Skin epidermis (tissue), 12 donors: Measurements from ENCODE around the gene NPIPB2.
"Not testable (repeated sequence)": the region's sequence is repeated elsewhere in the genome, so short reads cannot be mapped to it uniquely, and the experiment has no call there.

Experiments
- H3K27ac ChIP-seq, 21 experiments: fragments of 200-600 bp; sonication (generic) in 11 of 21; one replicate each; pipeline ENCODE4 v1.5.0; 2020; ENCODE audit warnings: mild to moderate bottlenecking in 3 of 21, inconsistent platforms in 2 of 21, moderate library complexity in 2 of 21
- H3K4me3 ChIP-seq, 7 experiments: fragments of 200-600 bp; sonication (generic) in 2 of 7; one replicate each; pipeline ENCODE4 v1.5.0; 2020; ENCODE audit warnings: inconsistent platforms in 2 of 7, mild to moderate bottlenecking in 2 of 7, moderate library complexity in 1 of 7

NPIPB2 gene

DNA sequence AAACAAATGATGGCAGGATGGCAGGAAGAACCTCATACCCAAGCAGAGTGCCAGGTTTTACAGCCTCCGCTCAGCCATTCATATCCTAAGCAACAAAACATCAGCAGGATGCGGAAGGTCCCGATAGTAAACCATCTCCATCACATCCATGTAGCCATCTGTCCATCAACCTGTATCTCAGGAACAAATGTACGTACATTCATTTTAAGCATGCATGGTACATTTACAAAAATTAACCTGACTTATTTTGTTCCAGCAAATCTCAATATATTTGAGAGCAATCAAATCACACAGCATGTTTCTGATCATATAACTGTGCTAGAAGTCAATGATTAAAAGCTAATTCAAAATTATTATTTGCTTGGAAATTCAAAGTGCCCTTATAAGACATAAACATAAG lies at the start of gene NPIPB2:
Gene NPIPB2 (minus strand): TSS at position 101 of the 400 bp plus-strand sequence. CDS start 0 bp downstream, at position 101.
- H3K27ac ChIP-seq, H3K4me3 ChIP-seq: not testable (repeated sequence)

DNA sequence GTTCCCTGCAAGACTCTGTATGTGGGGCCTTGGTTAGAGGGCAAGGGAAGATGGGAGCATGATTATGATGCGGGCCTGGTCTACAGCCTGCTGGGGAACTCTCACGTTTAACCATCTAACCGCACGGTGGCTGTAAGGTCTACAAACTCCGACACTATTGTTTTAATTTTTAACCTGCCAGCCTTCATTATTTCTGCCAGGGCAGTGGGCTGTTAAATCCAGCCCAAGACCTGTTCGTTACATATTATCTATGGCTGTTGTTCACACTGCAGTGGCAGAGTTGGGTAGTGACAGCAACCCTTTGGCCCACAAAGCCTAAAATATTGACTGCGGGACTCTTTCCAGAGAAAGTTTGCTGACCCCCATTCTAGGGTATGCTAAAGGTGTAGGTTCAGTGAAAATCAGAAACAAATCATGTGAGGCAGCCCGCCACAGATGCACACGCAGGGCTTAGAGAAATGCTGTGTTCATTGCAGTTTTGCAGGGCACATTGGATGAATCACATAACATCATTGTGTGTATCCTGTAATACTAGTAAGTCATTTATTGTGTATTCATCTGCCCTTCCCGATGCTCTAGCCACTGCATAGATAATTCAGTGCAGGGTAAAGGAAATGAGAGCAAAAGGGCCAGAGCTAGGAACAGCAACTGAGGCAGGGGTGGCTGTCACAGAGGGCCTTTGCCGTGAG lies 49.0 kb upstream of the NPIPB2 start:
- Histone ChIP-seq H3K4me3 (no peak overlapping the region), H3K27ac (no peak overlapping the region)

DNA sequence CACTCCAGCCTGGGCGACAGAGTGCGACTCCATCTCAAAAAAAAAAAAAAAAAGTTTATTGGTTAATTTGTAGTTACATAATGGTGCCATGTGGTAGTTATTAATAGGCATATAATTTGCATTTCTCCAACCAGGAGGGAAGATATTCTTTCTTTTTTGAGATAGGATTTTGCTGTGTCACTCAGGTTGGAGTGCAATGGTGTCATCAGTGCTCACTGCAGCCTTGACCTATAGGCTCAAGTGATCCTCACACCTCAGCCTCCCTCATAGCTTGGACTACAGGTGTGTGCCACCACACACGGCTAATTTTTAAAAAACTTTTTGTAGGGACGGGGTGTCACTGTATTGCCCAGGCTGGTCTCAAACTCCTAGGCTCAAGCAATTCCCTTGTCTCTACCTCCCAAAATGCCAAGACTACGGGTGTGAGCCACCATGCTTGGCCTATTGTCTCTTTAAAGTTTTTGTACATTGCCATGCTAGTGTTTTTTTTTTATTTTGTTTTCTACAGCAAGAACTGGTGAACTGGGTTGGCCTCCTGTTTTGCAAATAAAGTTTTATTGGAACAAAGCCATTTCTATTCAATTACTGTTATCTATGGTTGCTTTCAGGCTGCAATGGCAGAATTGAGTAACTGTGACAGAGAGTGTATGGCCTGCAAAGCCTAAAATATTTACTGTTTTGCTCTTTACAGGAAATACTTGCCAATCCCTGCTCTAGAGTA lies 46.6 kb upstream of the NPIPB2 start:
- Histone ChIP-seq H3K4me3 (no peak overlapping the region), H3K27ac (no peak overlapping the region)

DNA sequence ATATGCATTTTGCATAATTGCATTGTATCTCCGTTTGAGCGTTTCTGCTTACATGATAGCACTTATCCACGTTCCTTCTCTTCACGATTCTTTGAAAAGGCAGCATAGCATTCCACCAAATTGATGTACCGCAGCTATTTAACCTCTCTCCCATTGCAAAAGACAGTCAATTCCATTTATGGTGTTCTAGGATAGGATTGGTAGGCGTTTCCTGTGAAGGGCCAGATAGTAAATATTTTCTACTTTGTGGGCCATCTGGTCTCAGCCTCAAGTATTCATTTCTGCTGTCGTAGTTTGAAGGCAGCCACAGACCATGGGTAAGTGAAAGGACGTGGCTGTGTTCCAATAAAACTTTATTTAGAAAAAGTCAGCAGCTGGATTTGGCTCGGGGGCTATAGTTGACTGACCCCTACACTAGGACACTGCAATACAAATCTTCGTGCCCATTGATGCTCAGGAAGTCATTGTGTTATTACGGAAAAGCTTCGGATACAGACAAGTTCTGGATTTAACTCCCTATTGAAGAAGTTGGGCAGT lies 44.7 kb upstream of the NPIPB2 start:
- Histone ChIP-seq H3K27ac (no peak overlapping the region), H3K4me3 (no peak overlapping the region)

DNA sequence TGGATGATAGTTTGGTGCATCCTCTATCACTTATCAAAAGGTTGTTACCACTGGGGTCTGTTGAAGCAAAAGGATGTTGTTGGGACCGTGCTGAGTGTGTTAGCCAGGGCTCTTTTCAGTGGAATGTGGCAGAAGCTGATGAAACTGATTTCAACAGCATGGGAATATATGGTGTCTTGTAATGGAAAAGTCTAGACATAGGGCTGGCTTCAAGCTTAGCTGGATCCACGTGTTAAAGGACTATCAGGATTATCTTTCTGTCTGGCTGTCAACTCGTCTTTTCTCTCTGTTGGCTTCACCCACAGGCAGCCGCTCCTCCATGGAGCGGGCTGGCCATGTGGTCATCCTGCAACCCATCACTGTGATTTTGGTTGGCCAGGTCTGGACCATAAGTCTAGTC lies 43.4 kb upstream of the NPIPB2 start:
- no peak overlapping the region for H3K4me3 ChIP-seq
- no peak overlapping the region for H3K27ac ChIP-seq

DNA sequence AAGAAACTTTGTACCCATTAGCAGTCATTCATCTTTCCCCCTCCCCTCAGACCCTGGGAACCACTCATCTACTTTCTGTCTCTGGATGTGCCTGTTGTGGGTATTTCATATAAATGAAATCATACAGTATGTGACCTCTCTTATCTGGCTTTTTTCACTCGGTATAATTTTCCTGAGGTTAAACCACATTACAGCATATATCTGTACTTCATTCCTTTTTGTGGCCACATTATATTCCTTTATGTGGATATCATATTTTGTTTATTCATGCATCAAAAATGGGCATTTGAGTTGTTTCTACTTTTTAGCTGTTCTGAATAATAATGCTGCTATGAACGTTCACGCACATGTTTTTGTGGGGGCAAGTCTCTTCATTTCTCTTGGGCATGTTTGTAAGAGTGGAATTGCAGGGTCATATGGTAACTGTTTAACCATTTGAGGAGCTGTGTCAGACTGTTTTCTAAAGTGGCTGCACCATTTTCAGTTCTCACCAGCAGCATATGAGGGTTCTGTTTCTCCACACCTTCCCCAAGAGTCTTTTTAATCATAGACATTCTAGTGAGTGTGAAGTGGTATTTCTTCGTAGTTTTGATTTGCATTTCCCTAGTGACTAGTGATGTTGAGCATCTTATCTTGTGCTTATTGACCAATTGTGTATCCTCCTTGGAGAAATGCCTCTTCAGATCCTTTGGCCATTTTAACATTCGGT lies 38.4 kb upstream of the NPIPB2 start:
- no peak overlapping the region for H3K4me3 ChIP-seq
- H3K27ac ChIP-seq, result no peak overlapping the region

DNA sequence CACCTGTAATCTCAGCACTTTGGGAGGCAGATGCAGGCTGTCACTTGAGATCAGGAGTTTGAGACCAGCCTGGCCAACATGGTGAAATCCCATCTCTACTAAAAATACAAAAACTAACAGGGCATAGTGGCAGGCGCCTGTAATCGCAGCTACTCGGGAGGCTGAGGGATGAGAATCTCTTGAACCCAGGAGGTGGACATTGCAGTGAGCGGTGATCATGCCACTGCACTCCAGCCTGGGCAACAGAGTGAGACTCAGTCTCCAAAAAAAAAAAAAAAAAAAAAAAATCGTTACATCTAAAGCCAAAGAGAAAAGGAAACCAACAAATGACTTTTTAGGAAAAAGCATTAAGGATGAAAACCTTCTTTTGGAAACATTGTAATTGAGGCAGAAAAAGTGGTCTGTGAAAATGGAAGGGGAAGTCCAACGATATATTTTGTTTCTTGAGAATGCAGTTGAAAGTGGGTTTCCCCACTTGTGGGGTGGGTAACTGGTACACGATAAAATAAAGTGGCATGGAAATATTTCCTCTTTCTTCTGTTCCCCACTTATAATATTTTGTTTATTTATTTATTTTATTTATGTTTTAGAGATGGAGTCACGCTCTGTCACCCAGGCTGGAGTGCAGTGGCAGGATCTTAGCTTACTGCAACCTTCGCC lies 37.3 kb upstream of the NPIPB2 start:
- H3K27ac ChIP-seq, result peak overlapping the region in 1 of 21 experiments; percentile 97
- H3K4me3 ChIP-seq, result no peak overlapping the region

DNA sequence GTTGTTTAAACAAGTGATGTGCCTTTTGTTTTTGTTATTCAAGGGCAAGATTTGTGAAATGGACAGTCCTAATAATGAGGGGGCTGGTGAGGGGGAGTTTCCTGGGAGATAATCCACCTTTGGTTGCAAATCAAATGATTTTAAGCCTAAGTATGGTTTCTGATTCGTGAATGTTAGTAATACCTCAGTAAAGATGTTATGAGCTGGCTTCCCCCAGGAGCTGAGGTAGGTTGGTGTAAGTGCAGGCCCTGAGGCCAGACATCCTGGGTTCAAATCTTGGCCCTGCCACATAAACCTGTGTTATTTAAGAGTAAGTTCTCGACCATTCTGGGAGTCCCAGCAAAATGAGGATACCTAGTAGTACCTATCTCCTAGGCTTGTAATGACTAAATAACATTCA lies 36.2 kb upstream of the NPIPB2 start:
- peak overlapping the region in 12 of 21 experiments; percentile 18 to 97 (median 93) for H3K27ac ChIP-seq
- no peak overlapping the region for H3K4me3 ChIP-seq

DNA sequence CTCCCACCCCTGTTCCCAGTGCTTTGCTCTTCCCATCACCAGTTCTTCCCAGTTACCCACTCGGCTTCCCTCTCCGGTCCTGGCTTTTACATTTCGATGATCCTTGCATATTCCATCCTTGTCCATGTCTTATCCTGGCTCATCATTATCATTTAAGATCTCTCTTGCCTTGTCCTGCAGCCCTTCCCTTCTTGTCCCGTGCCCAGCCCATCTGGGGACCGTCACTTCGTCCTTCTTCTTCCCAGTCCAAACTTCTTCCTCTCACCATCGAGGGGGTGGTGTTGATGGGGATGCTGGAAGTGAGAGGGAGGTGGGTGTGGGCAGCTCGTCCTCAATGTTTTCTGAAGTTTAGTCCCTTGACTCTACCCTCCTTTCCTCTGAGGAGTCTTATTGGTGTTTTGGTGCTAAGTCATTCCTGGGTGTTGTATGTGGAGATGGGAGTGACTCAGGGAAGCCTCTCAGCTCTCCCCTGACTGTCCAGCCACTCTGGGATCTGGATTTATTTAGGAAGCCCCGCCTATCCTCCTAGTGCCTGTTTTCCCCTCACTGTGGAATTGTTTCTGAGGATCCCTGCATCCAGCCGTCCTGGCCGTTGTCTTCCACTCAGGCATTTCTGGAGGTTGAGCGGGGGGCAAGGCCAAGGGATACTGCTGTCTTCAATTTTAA lies 35.7 kb upstream of the NPIPB2 start:
- Histone ChIP-seq H3K27ac (peak overlapping the region in 20 of 21 experiments; percentile 67 to 97 (median 93)), H3K4me3 (peak overlapping the region; percentile 63 to 99 (median 87))

DNA sequence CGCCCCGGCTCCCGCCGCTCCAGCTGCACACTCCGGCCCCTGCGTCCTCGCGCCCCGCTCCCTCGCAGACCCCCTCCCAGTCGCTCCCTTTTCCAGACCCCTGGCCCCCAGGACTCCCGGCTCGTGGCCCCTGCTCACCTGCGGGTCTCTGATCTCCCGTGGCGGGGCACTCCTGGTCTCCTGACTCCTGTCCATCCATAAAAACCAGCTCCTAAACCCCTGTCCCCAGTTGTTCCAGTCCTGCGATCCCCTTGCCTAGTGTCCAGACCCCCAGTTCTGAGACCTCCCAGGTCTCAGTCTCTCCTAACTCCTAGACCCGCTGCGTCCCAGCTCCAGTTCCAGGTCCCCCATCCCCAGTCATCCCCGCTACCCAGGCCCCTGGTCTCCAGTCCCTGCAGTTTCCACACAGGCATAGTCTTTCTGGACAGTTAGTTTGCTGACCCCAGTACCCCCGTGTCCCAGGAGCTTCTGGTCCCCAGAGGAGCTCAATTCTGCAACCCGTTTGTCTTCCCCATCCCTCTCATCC lies 35.1 kb upstream of the NPIPB2 start:
- peak overlapping the region; percentile 63 to 97 (median 93) for H3K27ac ChIP-seq

DNA sequence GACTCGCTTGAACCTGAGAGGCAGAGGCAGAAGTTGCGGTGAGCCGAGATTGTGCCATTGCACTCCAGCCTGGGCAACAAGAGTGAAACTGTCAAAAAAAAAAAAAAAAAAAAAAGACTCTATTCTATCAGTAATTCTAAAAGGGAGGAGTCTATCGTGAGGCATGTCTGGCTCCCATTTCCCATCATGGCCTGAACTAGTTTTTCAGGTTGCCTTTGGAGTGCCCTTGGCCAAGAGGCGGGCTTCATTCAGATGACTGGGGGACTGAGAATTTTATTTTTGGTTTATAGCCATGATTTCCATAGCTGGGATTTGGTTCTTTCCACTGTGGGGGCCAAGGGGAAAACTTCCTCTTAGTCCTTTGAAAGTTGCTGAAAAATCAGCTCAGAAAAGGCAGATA lies 31.2 kb upstream of the NPIPB2 start:
- H3K27ac ChIP-seq, result peak overlapping the region in 9 of 21 experiments; percentile 13 to 61 (median 43)
- H3K4me3 ChIP-seq, result no peak overlapping the region

More for the DNA sequence above, 35.1 kb upstream of the NPIPB2 start:
- peak overlapping the region; percentile 63 to 99 (median 87) for H3K4me3 ChIP-seq

DNA sequence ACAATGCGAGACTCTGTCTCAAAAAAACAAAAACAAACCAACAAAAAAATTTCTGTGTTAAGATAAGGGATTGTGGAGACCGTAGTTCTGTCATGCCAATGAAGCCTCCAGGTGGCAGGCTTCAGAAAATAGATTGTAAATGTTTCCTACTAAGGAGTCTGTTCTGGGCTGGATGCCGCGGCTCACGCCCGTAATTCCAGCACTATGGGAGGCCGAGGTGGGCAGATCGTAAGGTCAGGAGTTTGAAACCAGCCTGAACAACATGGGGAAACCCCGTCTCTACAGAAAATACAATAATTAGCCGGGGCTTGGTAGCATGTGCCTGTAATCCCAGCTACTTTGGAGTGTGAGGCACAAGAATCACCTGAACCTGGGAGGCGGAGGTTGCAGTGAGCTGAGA lies 30.3 kb upstream of the NPIPB2 start:
- H3K4me3 ChIP-seq, result no peak overlapping the region
- H3K27ac ChIP-seq, result no peak overlapping the region

DNA sequence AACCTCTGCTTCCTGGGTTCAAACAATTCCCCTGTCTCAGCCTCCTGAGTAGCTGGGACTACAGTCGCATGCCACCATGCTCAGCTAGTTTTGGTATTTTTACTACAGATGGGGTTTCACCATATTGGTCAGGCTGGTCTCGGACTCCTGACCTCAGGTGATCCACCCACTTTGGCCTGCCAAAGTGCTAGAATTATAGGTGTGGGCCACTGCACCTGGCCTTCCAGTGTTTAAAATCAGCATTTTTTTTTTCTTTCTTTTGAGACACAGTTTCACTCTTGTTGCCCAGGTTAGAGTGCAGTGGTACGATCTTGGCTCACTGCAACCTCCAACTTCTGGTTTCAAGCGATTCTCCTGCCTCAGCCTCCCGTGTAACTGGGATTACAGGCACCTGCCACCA lies 28.4 kb upstream of the NPIPB2 start:
- H3K27ac ChIP-seq, H3K4me3 ChIP-seq: not testable (repeated sequence)

DNA sequence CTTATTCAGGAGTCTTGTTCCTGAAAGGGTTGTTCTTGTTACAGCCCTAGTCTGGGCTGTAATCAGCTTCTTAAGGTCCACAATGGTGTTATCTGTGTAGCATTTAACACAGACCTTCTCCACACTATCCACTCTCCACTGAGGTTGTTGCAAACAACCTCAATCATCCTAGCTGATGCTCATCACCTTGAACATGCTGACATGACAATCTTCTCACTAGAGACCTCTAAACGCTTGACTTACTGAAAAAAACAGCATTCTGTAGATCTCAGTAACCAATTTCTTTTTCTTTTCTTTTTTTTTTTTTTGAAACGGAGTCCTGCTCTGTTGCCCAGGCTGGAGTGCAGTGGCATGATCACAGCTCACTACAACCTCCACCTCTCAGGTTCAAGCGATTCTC lies 26.7 kb upstream of the NPIPB2 start:
- Histone ChIP-seq H3K4me3 (no peak overlapping the region), H3K27ac (no peak overlapping the region)

DNA sequence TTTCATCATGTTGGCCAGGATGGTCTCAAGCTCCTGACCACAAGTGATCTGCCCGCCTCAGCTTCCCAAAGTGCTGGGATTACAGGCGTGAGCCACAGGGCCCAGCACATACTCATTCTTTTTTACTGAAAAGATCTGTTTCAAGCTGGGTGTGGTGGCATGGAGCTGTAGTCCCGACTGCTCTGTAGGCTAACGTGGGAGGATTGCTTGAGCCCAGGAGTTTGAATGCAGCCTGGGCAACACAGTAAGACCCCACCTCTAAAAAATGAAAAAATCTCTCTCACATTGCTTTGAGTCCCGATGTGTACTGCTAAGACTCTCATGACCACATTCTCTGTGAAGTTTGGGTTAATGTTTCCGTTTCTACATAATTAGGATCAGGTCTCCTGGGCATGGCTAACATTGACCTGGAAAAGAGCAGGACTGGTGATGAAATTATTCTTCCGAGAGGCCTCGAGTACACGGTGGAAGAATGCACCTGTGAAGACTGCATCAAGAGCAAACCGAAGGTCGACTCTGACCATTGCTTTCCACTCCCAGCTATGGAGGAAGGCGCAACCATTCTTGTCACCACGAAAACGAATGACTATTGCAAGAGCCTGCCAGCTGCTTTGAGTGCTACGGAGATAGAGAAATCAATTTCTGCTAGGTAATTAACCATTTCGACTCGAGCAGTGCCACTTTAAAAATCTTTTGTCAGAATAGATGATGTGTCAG lies 25.5 kb upstream of the NPIPB2 start:
- no peak overlapping the region for H3K4me3 ChIP-seq
- no peak overlapping the region for H3K27ac ChIP-seq

DNA sequence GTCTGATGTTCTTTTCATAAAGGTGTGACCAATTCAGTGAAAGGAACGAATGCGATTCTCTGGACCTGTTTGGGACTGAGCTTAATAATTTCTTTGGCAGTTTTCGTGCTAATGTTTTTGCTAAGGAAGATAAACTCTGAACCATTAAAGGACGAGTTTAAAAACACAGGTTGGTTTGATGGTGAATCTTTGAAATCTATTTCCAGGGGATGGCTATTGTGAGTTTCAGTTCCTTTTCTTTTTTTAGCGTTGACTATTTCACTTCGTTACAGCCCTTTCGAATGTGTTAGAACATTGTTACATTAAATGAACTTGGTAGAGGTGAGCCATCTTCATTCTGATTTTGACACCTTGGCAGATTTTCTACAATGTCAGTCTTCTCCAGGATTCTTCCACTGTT lies 24.3 kb upstream of the NPIPB2 start:
- Histone ChIP-seq H3K4me3 (peak overlapping the region in 1 of 7 experiments; percentile 19), H3K27ac (peak overlapping the region in 1 of 21 experiments; percentile 26)

DNA sequence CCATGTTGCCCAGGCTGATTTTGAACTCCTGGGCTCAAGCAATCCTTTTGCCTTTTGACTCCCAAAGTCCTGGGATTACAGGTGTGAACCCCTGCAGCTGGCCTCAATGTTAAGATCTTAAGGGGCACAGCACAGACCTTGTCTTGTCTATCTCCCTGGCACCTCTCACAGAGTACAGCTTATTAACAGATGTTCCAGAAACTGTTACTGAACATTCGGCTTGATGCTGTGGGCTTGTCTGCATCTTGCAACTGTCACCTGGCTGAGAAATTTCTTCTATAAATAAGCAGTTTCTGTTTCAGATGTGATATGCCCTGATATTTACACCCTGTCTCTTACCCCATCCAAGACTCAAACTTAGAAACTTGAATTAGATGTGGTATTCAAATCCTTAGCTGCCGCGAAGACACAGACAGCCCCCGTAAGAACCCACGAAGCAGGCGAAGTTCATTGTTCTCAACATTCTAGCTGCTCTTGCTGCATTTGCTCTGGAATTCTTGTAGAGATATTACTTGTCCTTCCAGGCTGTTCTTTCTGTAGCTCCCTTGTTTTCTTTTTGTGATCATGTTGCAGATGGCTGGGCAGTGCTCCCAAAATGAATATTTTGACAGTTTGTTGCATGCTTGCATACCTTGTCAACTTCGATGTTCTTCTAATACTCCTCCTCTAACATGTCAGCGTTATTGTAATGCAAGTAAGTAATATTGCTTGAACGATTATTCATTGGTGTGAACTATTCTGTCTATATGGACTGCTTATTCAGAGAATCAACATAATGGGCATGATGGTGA lies 23.1 kb upstream of the NPIPB2 start, which contains the start of gene TNFRSF17:
Gene TNFRSF17 (plus strand): TSS at position 450 of the 791 bp plus-strand sequence. CDS start 115 bp downstream, at position 565.
- Histone ChIP-seq H3K4me3 (peak within 1 kb of the TSS in 1 of 7 experiments; percentile 19), H3K27ac (peak within 1 kb of the TSS in 2 of 21 experiments; percentile 6 to 26)
